K562 (cell line): ENCODE data around the gene SELENOI. TPM values are rescaled to one million over a fixed set of nuclear protein-coding genes. Genes with fewer than 3 reads are reported as not detected.

Experiments used
- ATF7 ChIP-seq: fragments of 450-650 bp; IDR thresholded peaks from 2 replicates; pipeline ENCODE4 v1.7.1; 2014; ENCODE audit warnings: mild to moderate bottlenecking, moderate library complexity
- CBX1 ChIP-seq: sonication (generic); IDR thresholded peaks from 2 replicates; pipeline ENCODE4 v1.6.1; 2016; ENCODE audit warnings: antibody characterized with exemption, low read depth, mild to moderate bottlenecking
- FOXJ2 ChIP-seq: fragments of 200-800 bp; sonication (Bioruptor generic); IDR thresholded peaks from 2 replicates; pipeline ENCODE4 v1.6.1; 2016; ENCODE audit warnings: missing genetic modification characterization, missing compliant biosample characterization
- FOXP1 ChIP-seq: sonication (generic); formaldehyde crosslinking; IDR thresholded peaks from 2 replicates; pipeline ENCODE4 v1.8.0; 2022; ENCODE audit warnings: mild to moderate bottlenecking, missing genetic modification reagents
- GTF2A2 ChIP-seq: IDR thresholded peaks from 2 replicates; pipeline ENCODE4 v1.6.1; 2016; ENCODE audit warnings: mild to moderate bottlenecking, missing genetic modification characterization, missing compliant biosample characterization
- HCFC1 ChIP-seq: IDR thresholded peaks from 2 replicates; pipeline ENCODE4 v1.6.1; 2012; ENCODE audit warnings: low read depth, low read length, improper control_type of control experiment
- HNRNPUL1 ChIP-seq: fragments of 200-400 bp; formaldehyde crosslinking; IDR thresholded peaks from 2 replicates; pipeline ENCODE4 v1.6.1; 2017; ENCODE audit warnings: low read length
- LCOR ChIP-seq: sonication (generic); formaldehyde crosslinking; IDR thresholded peaks from 2 replicates; pipeline ENCODE4 v1.8.0; 2022; ENCODE audit warnings: mild to moderate bottlenecking, missing genetic modification reagents
- MCM5 ChIP-seq: fragments of 450-650 bp; IDR thresholded peaks from 2 replicates; pipeline ENCODE4 v1.6.1; 2016; ENCODE audit warnings: low read depth
- NR2C2 ChIP-seq, 2 experiments: fragments of 200-800 bp in 1 of 2; sonication (Bioruptor generic) in 1 of 2; sonication (generic) in 1 of 2; formaldehyde crosslinking in 1 of 2; IDR thresholded peaks; 2 replicates each; pipeline versions ENCODE4 v1.6.1 to v1.8.0; 2016 to 2022; ENCODE audit warnings: mild to moderate bottlenecking in 1 of 2, missing compliant biosample characterization in 1 of 2, missing genetic modification characterization in 1 of 2, missing genetic modification reagents in 1 of 2
- NUFIP1 ChIP-seq: fragments of 450-650 bp; IDR thresholded peaks from 2 replicates; pipeline ENCODE4 v1.6.1; 2018; ENCODE audit not compliant: partially characterized antibody
- PHF21A ChIP-seq: fragments of 450-650 bp; IDR thresholded peaks from 2 replicates; pipeline ENCODE4 v1.6.1; 2017; ENCODE audit warnings: low read depth, borderline replicate concordance
- SIRT6 ChIP-seq: IDR thresholded peaks from one replicate; pipeline ENCODE4 v1.6.1; 2012; ENCODE audit warnings: low read depth, mild to moderate bottlenecking, control low read depth, inconsistent platforms, low read length, moderate library complexity
- SLC30A9 ChIP-seq: fragments of 250-450 bp; sonication (Bioruptor Pico); IDR thresholded peaks from 2 replicates; pipeline ENCODE4 v1.8.0; 2022; ENCODE audit warnings: mild to moderate bottlenecking, moderate library complexity
- TRIM24 ChIP-seq, 2 experiments: fragments of 450-650 bp; IDR thresholded peaks; 2 replicates each; pipeline ENCODE4 v1.6.1; 2016
- TSC22D4 ChIP-seq: fragments of 450-650 bp; IDR thresholded peaks from 2 replicates; pipeline ENCODE4 v1.6.1; 2016; ENCODE audit warnings: missing genetic modification characterization, missing biosample characterization, control low read depth
- ZBTB9 ChIP-seq: fragments of 450-650 bp; formaldehyde crosslinking; IDR thresholded peaks from 2 replicates; pipeline ENCODE4 v1.4.0; 2020; ENCODE audit warnings: mild to moderate bottlenecking, moderate library complexity
- ZC3H11A ChIP-seq: IDR thresholded peaks from 2 replicates; pipeline ENCODE4 v1.6.1; 2012; ENCODE audit warnings: low read depth, low read length, improper control_type of control experiment
- ZNF263 ChIP-seq: sonication (generic); formaldehyde crosslinking; IDR thresholded peaks from 2 replicates; pipeline ENCODE4 v1.8.0; 2022; ENCODE audit warnings: mild to moderate bottlenecking, missing genetic modification reagents, borderline replicate concordance
- ZNF347 ChIP-seq: fragments of 450-650 bp; formaldehyde crosslinking; IDR thresholded peaks from 2 replicates; pipeline ENCODE4 v1.4.0; 2020; ENCODE audit warnings: low read depth, mild to moderate bottlenecking, moderate library complexity
- ZNF785 ChIP-seq: fragments of 250-450 bp; sonication (Bioruptor Pico); IDR thresholded peaks from 2 replicates; pipeline ENCODE4 v1.4.0; 2020; ENCODE audit warnings: mild to moderate bottlenecking
- polyA plus RNA-seq, 8 experiments: library from polyadenylated mRNA; depleted of rRNA in 4 of 8; stranded (reverse) in 5 of 8; unstranded in 3 of 8; fragments of >200 nt; fragmentation: Nextera tagmentation in 2 of 8; fragmentation: Illumina TruSeq in 1 of 8; extraction: Ambion mirVana in 2 of 8; extraction: Trizol in 1 of 8; gene quantifications; 2 replicates each; pipeline versions ENCODE4 v1.2.1 to v1.2.3, GENCODE V29; 2011 to 2014; ENCODE audit warnings: inconsistent platforms in 1 of 8, missing spikeins in 1 of 8
- total RNA-seq, 7 experiments: library from RNA; depleted of rRNA in 6 of 7; stranded (reverse); fragments of >200 nt in 6 of 7; fragmentation: Illumina TruSeq in 2 of 7; extraction: Trizol in 2 of 7; gene quantifications; 2 replicates each; pipeline versions ENCODE4 v1.2.1 to v1.2.3, GENCODE V29; 2011 to 2021; ENCODE audit warnings: low replicate concordance in 1 of 7
- TF ChIP-seq, protein P1 (sequence below), 2 experiments: IDR thresholded peaks; 2 replicates each; pipeline ENCODE4 v1.6.1; 2012; ENCODE audit warnings: improper control_type of control experiment in 2 of 2, low read depth in 2 of 2, low read length in 2 of 2, borderline replicate concordance in 1 of 2
- TF ChIP-seq, protein P2 (sequence below): fragments of 450-650 bp; conservative IDR thresholded peaks from 2 replicates; pipeline ENCODE4 v1.6.1; 2016; ENCODE audit warnings: missing genetic modification characterization, low read depth, mild to moderate bottlenecking, control low read depth, missing compliant biosample characterization
- TF ChIP-seq, protein P3 (sequence below): fragments of 250-450 bp; sonication (Bioruptor Pico); IDR thresholded peaks from 2 replicates; pipeline ENCODE4 v1.8.0; 2021; ENCODE audit warnings: moderate library complexity, mild to moderate bottlenecking, inconsistent platforms

SELENOI gene
- total and polyA plus RNA-seq, 9 of the 15 experiments (the other 6 are each of a cell fraction or from before 2014, with no cell fraction given) = 9.6 to 46.9 (median 24.4) TPM

GRCh38 chr2:26355038-26355995 is 9.4 kb downstream of the SELENOI start (continued):
- TF ChIP-seq HNRNPUL1 (no peak), ZNF347 (CRISPR knock-in tag) (no peak), ZNF263 (no peak), SLC30A9 (CRISPR knock-in tag) (no peak), GTF2A2 (tag) (no peak), TSC22D4 (tag) (no peak), FOXP1 (CRISPR knock-in tag) (no peak), NR2C2 (CRISPR knock-in tag; IDR thresholded peaks at IDR 0.05) (no peak), NR2C2 (tag; IDR thresholded peaks at IDR 0.05) (peak; percentile 51; the same call in 1 of the 2 replicates), FOXJ2 (tag) (no peak), TRIM24 (IDR thresholded peaks at IDR 0.05) (peak; percentile 74 to 77; a peak in 3 of 4 replicates), ZC3H11A (no peak), ZNF785 (CRISPR knock-in tag) (no peak), HCFC1 (no peak), MCM5 (no peak), ZBTB9 (CRISPR knock-in tag) (no peak), NUFIP1 (no peak), ATF7 (peak; percentile 88), PHF21A (no peak), LCOR (CRISPR knock-in tag) (peak; percentile 64), SIRT6 (no peak), CBX1 (no peak)
- TF ChIP-seq, protein P1, sequence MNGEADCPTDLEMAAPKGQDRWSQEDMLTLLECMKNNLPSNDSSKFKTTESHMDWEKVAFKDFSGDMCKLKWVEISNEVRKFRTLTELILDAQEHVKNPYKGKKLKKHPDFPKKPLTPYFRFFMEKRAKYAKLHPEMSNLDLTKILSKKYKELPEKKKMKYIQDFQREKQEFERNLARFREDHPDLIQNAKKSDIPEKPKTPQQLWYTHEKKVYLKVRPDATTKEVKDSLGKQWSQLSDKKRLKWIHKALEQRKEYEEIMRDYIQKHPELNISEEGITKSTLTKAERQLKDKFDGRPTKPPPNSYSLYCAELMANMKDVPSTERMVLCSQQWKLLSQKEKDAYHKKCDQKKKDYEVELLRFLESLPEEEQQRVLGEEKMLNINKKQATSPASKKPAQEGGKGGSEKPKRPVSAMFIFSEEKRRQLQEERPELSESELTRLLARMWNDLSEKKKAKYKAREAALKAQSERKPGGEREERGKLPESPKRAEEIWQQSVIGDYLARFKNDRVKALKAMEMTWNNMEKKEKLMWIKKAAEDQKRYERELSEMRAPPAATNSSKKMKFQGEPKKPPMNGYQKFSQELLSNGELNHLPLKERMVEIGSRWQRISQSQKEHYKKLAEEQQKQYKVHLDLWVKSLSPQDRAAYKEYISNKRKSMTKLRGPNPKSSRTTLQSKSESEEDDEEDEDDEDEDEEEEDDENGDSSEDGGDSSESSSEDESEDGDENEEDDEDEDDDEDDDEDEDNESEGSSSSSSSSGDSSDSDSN (IDR thresholded peaks at IDR 0.05; ENCODE audit: borderline replicate concordance in 1 of 2, low read depth in 2 of 2, low read length in 2 of 2) = no peak
- TF ChIP-seq, protein P2, sequence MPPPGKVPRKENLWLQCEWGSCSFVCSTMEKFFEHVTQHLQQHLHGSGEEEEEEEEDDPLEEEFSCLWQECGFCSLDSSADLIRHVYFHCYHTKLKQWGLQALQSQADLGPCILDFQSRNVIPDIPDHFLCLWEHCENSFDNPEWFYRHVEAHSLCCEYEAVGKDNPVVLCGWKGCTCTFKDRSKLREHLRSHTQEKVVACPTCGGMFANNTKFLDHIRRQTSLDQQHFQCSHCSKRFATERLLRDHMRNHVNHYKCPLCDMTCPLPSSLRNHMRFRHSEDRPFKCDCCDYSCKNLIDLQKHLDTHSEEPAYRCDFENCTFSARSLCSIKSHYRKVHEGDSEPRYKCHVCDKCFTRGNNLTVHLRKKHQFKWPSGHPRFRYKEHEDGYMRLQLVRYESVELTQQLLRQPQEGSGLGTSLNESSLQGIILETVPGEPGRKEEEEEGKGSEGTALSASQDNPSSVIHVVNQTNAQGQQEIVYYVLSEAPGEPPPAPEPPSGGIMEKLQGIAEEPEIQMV = no peak
- TF ChIP-seq, protein P3, sequence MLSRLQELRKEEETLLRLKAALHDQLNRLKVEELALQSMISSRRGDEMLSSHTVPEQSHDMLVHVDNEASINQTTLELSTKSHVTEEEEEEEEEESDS = no peak
